Adrenal gland (tissue), 12 donors: ENCODE results near the gene RAB40C. TPM values are rescaled to one million over a fixed set of nuclear protein-coding genes. Genes with fewer than 3 reads are reported as not detected.
A peak's percentile ranks its signal among the peaks of the same experiment; 100 is the strongest.

Source experiments
- DNase-seq, 7 donors: peaks; one replicate each; pipeline ENCODE4 v3.0.0-alpha.2; 2019 to 2020
- H3K27ac ChIP-seq, 5 donors: fragments of 200-600 bp; sonication (generic) in 4 of 5; 1 replicate in 3 of 5; 2 replicates in 2 of 5; pipeline versions ENCODE4 v1.5.1 to v1.8.0; 2016 to 2020; ENCODE audit warnings: mild to moderate bottlenecking in 1 of 5
- H3K27me3 ChIP-seq: fragments of 200-600 bp; 2 replicates; pipeline ENCODE4 v1.8.0; 2021
- H3K36me3 ChIP-seq, 2 donors: fragments of 200-600 bp; replicated peaks in 1 of 2; 1 replicate in 1 of 2; 2 replicates in 1 of 2; pipeline versions ENCODE4 v1.5.1 to v1.8.0; 2018 to 2022
- H3K4me1 ChIP-seq, 2 donors: fragments of 200-600 bp; replicated peaks in 1 of 2; 1 replicate in 1 of 2; 2 replicates in 1 of 2; pipeline versions ENCODE4 v1.5.1 to v1.8.0; 2018 to 2021
- H3K4me3 ChIP-seq, 4 donors: fragments of 200-600 bp; sonication (generic) in 3 of 4; one replicate each; pipeline ENCODE4 v1.5.1; 2016 to 2018
- H3K9me3 ChIP-seq, 3 donors: fragments of 200-600 bp; sonication (generic) in 1 of 3; replicated peaks in 1 of 3; 1 replicate in 2 of 3; 2 replicates in 1 of 3; pipeline versions ENCODE4 v1.5.1 to v1.8.0; 2016 to 2021
- CTCF ChIP-seq, 6 experiments: fragments of 450-650 bp in 4 of 6; fragments of 200-600 bp in 2 of 6; sonication (generic) in 1 of 6; IDR thresholded peaks; 1 replicate in 5 of 6; 2 replicates in 1 of 6; pipeline versions ENCODE4 v1.5.1 to v1.8.0; 2016 to 2021; ENCODE audit warnings: antibody characterized with exemption in 6 of 6, mild to moderate bottlenecking in 2 of 6, moderate library complexity in 1 of 6
- POLR2A ChIP-seq, 2 donors: fragments of 450-650 bp; IDR thresholded peaks; one replicate each; pipeline ENCODE4 v1.6.1; 2017; ENCODE audit warnings: antibody characterized with exemption in 2 of 2, mild to moderate bottlenecking in 2 of 2, moderate library complexity in 1 of 2
- WGBS, 4 donors: extraction: QIAGEN DNeasy Blood & Tissue Kit in 2 of 4; methylation state at CpG; one replicate each; pipeline versions ENCODE4 v1.1.5 to v1.1.7; 2013 to 2017; 5-methylcytosine and 5-hydroxymethylcytosine counted together
- intact Hi-C, 2 donors: fragments of 100-400 bp; cut with DNase I; formaldehyde crosslinking; loops; one replicate each; pipeline versions ENCODE4 v1.14.1 to v1.15.0; 2022 to 2023
- polyA plus RNA-seq, 3 donors: library from polyadenylated mRNA; stranded (reverse); fragments of 200-250 nt in 2 of 3; fragments of 350-450 nt in 1 of 3; fragmentation: Illumina TruSeq in 1 of 3; extraction: RNeasy Lipid Tissue Mini Kit (QIAGEN cat#74804) in 1 of 3; gene quantifications; one replicate each; pipeline ENCODE4 v1.2.3, GENCODE V29; 2013 to 2014
- total RNA-seq, 9 donors: library from RNA; depleted of rRNA in 4 of 9; stranded (reverse); fragments of >200 nt in 4 of 9; fragments of 120-200 nt in 1 of 9; fragmentation: NEBNext Ultra II Directional in 1 of 9; extraction: Animal tissue kit (Norgen Biotek cat#: 25700) in 1 of 9; gene quantifications; one replicate each; pipeline versions ENCODE4 v1.1.0 to v1.2.4, GENCODE V29; 2013 to 2023
- donor health status: healthy with polysubstance abuse.
- donor health status: Bipolar disorder and iron deficiency.
- donor health status: DM: yes; HTN: yes; CAD: no.
- donor health status: DM: no; HTN: no; CAD: no.
- donor health status: DM: no; HTN: no; CAD: no.
- donor health status: DM: yes; HTN: yes; CAD: no.

Gene RAB40C
- total and polyA plus RNA-seq, 12 donors = 2.3 to 36.2 (median 15.8) TPM

DNA sequence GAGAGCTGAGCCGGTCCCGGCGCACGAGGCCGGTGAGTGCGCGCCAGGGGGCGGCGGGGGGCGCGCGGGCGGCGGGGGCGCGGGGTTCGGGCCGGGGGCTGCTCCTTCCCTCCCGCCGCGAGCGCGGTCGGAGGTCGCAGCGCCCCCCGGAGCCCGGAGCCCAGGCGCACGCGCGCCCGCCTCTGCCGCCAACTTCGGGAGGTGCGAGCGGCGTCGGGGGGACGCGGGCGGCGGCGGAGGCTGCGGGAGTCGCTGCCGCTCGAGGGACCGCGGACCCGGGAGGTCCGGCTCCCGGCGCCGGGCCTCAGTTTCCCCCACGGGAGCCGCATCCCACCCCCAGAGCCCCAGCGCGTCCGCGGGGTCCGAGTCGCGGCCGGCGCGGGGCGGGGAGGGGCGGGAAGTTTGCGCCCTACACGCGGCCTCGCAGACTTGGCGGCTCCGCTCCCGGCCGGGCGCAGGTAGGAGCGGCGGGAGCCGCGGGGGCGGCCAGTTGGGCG, 29.6 kb upstream of the RAB40C start, which contains the start of gene PRR35:
PRR35 (plus strand) TSS at position 191 of the 497 bp plus-strand sequence. CDS start 2,901 bp downstream, outside the sequence.
- TF ChIP-seq POLR2A (IDR thresholded peaks at IDR 0.05) = no peak
- 0 to 2% (median 1%) methylated on average over 3 to 79 of the region's 84 CpGs; no CpG with 5 or more reads in 1 of the 4 donors for WGBS, 4 donors

DNA sequence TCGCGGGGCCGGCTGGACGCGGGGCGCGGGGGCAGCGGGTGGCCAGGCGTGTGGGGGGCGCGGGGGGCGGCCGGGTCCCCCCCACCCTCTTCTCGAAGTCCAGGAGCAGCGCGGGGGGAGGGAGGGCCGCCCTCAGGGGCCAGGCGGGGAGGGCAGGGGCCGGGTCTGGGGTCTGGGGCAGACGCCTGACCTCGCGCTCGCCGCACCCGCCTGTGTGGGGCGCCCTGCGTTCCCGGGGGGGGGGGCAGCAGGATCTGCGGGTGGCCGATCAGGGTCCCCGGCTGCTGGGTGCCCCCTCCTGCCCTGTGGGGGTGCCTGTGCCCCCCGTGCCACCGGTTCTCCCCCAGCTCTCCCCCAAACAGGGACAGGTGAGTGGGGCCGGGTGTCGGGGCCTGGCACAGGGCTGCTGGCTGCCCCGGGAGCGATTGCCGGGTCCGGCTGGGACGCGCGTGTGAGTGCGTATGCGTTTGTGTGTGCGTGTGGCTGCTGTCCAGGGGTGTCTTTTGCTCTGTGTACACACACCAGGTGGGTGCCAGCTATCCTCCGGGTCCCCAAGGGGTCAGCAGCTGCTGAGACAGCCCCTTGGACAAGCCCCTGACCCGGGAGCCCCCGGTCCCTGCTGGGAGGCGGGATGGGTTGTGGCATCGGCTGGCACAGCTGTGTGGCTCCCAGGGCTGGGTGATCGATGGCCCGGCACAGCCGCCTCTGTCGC, 29.0 kb upstream of the RAB40C start:
- no peaks in the 10 kb centered on the region for H3K36me3 ChIP-seq
- no peaks in the 10 kb centered on the region for H3K9me3 ChIP-seq
- DNase-seq = no peak
- no peak for TF ChIP-seq POLR2A (IDR thresholded peaks at IDR 0.05)
- no peak for TF ChIP-seq CTCF (IDR thresholded peaks at IDR 0.05)
- WGBS, 4 donors = 18 to 49% (median 34%) methylated on average over 9 to 54 of the region's 54 CpGs
- H3K4me3 ChIP-seq = no peak overlapping the region
- no peak overlapping the region for H3K27ac ChIP-seq
- intact Hi-C loops = no loop called here
- H3K27me3 ChIP-seq = peaks cover 23% of the 10 kb centered on the region
- H3K4me1 ChIP-seq = peaks cover 2 to 3% of the 10 kb centered on the region in 2 donors

More for the DNA sequence above, 29.6 kb upstream of the RAB40C start, which contains the start of gene PRR35:
- H3K27me3 ChIP-seq = peaks cover 23% of the 10 kb centered on the region
- intact Hi-C loops = no loop called here
- DNase-seq = no peak
- H3K9me3 ChIP-seq = no peaks in the 10 kb centered on the region
- no peak within 1 kb of the TSS for H3K27ac ChIP-seq
- no peaks in the 10 kb centered on the region for H3K36me3 ChIP-seq
- peak within 1 kb of the TSS in 1 of 4 donors; percentile 15 for H3K4me3 ChIP-seq
- H3K4me1 ChIP-seq = no peaks in the 10 kb centered on the region

- DNase-seq = no peak
- TF ChIP-seq CTCF (IDR thresholded peaks at IDR 0.05) (no peak), POLR2A (IDR thresholded peaks at IDR 0.05) (no peak)
- Histone ChIP-seq H3K4me1 (peaks cover 7 to 9% of the 10 kb centered on the region in 2 donors), H3K9me3 (no peaks in the 10 kb centered on the region), H3K36me3 (no peaks in the 10 kb centered on the region), H3K4me3 (no peak overlapping the region), H3K27me3 (peaks cover 23% of the 10 kb centered on the region), H3K27ac (no peak overlapping the region)
- 66 to 72% (median 69%) methylated on average over 11 to 15 of the region's 15 CpGs; no CpG with 5 or more reads in 1 of the 4 donors for WGBS, 4 donors
- intact Hi-C loops = no loop called here
Measured at GRCh38 chr16:561413-561794, 28.5 kb upstream of the RAB40C start.

- intact Hi-C loops = no loop called here
- peaks cover 23% of the 10 kb centered on the region for H3K27me3 ChIP-seq
- DNase-seq = no peak
- no peak overlapping the region for H3K27ac ChIP-seq
- no peaks in the 10 kb centered on the region for H3K36me3 ChIP-seq
- no peak for TF ChIP-seq CTCF (IDR thresholded peaks at IDR 0.05)
- TF ChIP-seq POLR2A (IDR thresholded peaks at IDR 0.05) = no peak
- H3K9me3 ChIP-seq = no peaks in the 10 kb centered on the region
- WGBS, 4 donors = 84 to 90% (median 87%) methylated on average over 21 to 43 of the region's 43 CpGs
- H3K4me1 ChIP-seq = peaks cover 16 to 17% of the 10 kb centered on the region in 2 donors
- H3K4me3 ChIP-seq = no peak overlapping the region
Measured at GRCh38 chr16:561957-562938, 27.6 kb upstream of the RAB40C start.
